ENCODE data around the gene RNU1-2. TPM values are rescaled to one million over a fixed set of nuclear protein-coding genes. Genes with fewer than 3 reads are reported as not detected.

Gene RNU1-2
- total and polyA plus RNA-seq, 2 of the 8 experiments (the other 6 are each of a cell fraction or from before 2014, with no cell fraction given) = 145 to 1,303 TPM

DNA sequence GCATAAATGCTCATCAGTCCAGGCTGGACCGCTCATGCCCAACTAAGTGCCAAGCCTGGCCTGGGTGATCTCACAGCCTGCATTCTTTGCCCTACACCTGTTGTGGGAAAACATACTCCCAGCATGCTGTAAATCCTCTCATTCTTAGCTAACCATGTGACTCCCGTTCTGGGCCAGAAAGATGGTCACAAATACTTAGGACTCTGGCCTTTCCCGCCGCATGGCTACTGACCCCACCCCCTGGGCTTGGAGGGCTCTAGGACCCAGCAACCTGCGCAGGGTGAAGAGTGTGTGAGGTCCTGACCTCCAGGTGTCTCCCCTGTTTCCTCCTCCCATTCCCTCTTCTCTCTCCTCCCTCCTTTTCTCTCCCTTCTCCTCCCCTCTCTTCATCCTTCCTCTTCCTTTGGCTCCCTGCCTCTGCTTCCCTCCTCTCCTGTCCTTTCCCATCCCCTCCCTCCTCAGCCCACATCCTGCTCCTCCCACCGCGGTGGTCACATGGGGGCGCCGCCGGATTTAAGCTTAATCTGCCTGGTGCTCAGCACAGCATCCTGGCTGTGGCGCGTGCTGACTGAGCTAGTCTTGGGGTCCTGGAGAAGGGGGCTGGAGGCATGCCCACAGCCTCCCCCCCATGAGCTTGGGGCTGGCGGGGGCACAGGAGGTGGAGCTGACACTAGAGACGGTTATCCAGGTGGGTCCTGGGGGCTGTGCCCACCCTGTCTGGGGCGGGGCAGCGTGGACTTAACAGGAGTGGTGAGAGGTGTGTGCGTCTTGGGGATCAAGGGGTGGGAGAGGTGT is 25.8 kb downstream of the RNU1-2 start, which contains the start of gene CROCC (continued):
- TF ChIP-seq SUZ12 (IDR thresholded peaks at IDR 0.05; ENCODE audit: low read length) (no peak), EGR1 (IDR thresholded peaks at IDR 0.05; ENCODE audit: borderline replicate concordance, low read depth, low read length) (peak; percentile 93), SIN3A (conservative IDR thresholded peaks at IDR 0.05 in 1 of 2, IDR thresholded peaks at IDR 0.05 in 1 of 2; ENCODE audit: low read depth in 1 of 2, low read length in 2 of 2) (peak in 1 of 2 experiments; percentile 77; a peak in 1 of 4 replicates), JUN (IDR thresholded peaks at IDR 0.05; ENCODE audit: low read depth, low read length) (no peak), BACH1 (IDR thresholded peaks at IDR 0.05; ENCODE audit: low read length) (no peak), CHD1 (IDR thresholded peaks at IDR 0.05; ENCODE audit: low read depth, low read length) (no peak), SIX5 (IDR thresholded peaks at IDR 0.05; ENCODE audit: low read depth, low read length) (no peak), TEAD4 (IDR thresholded peaks at IDR 0.05; ENCODE audit: low read depth, low read length) (peak; percentile 15; the same call in 1 of the 2 replicates), GTF2F1 (IDR thresholded peaks at IDR 0.05; ENCODE audit: borderline replicate concordance, low read depth, low read length) (no peak), USF2 (IDR thresholded peaks at IDR 0.05; ENCODE audit: low read length) (peak; percentile 83), RBBP5 (IDR thresholded peaks at IDR 0.05; ENCODE audit: borderline replicate concordance, low read depth, low read length) (0 out of 2 replicates have a peak, but pooled peaks have one; percentile 48), PHF8 (conservative IDR thresholded peaks at IDR 0.05; ENCODE audit: low read depth, low read length) (peak; percentile 40; the same call in 1 of the 2 replicates)

All from H1 (cell line).